ENCODE measurements around the gene HIF1A.

Gene HIF1A

GRCh38 chr14:61651355-61651754 lies 44.0 kb upstream of the HIF1A start:
- TF ChIP-seq CTCF (IDR thresholded peaks at IDR 0.05) = no peak
- H3K27me3 ChIP-seq = no peaks in the 10 kb centered on the region
- no peak overlapping the region for H3K27ac ChIP-seq
- H3K36me3 ChIP-seq = no peaks in the 10 kb centered on the region
- H3K4me1 ChIP-seq (ENCODE audit: control insufficient read depth in 1 of 2, insufficient read depth in 1 of 2, low read depth in 1 of 2, low read length in 1 of 2) = peaks cover 7 to 10% of the 10 kb centered on the region in 2 experiments
- H3K4me3 ChIP-seq (ENCODE audit: low read depth in 1 of 2, low read length in 1 of 2) = no peak overlapping the region
- H3K9me3 ChIP-seq = no peaks in the 10 kb centered on the region

- H3K36me3 ChIP-seq = no peaks in the 10 kb centered on the region
- peaks cover 7 to 10% of the 10 kb centered on the region in 2 experiments for H3K4me1 ChIP-seq (ENCODE audit: control insufficient read depth in 1 of 2, insufficient read depth in 1 of 2, low read depth in 1 of 2, low read length in 1 of 2)
- H3K27ac ChIP-seq = no peak overlapping the region
- no peak for TF ChIP-seq CTCF (IDR thresholded peaks at IDR 0.05)
- H3K9me3 ChIP-seq = no peaks in the 10 kb centered on the region
- H3K27me3 ChIP-seq = no peaks in the 10 kb centered on the region
- H3K4me3 ChIP-seq (ENCODE audit: low read depth in 1 of 2, low read length in 1 of 2) = no peak overlapping the region
Observed at GRCh38 chr14:61652526-61653262, 42.6 kb upstream of the HIF1A start.

DNA sequence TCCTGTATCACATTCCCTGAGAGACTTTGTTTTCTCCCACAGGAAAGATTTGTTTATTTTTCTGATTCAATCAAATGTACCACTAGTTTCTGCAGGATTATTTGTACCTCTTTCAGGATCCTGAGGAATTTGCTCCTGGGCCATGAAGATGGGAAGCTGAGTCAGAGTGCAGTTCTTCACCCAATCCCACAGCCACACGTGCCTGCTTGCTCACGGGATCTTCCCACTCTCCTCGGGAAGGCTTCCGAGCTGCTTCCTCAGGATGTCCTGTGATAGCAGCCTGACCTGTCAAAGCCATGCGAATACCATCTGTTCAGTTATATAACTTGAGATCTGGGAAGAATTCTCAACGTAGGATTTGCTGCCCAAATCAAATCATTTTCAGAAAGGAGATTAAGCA lies 41.8 kb upstream of the HIF1A start:
- H3K4me1 ChIP-seq (ENCODE audit: control insufficient read depth in 1 of 2, insufficient read depth in 1 of 2, low read depth in 1 of 2, low read length in 1 of 2) = peaks cover 7 to 10% of the 10 kb centered on the region in 2 experiments
- no peaks in the 10 kb centered on the region for H3K9me3 ChIP-seq
- no peaks in the 10 kb centered on the region for H3K27me3 ChIP-seq
- H3K36me3 ChIP-seq = no peaks in the 10 kb centered on the region
- no peak overlapping the region for H3K4me3 ChIP-seq (ENCODE audit: low read depth in 1 of 2, low read length in 1 of 2)
- TF ChIP-seq CTCF (IDR thresholded peaks at IDR 0.05) = no peak
- no peak overlapping the region for H3K27ac ChIP-seq

DNA sequence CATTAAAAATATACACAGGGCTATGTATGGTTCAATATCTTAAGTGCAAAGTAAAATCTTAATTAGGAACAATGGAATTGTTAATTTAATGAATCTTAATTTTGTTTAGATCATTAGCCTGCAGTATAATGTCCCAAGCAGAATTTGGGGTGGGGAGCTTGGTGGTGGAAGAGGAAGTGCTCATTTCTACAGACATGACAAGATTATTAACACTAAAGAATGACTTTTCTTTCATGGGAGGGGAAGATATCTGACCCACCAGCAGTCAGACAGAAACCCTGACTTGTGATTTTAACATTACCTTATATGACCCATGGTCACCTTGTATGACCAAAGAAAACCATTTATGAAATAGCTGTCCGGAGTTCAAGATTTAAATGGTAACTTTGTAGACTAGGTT lies 41.3 kb upstream of the HIF1A start:
- Histone ChIP-seq H3K27ac (no peak overlapping the region), H3K36me3 (no peaks in the 10 kb centered on the region), H3K4me3 (ENCODE audit: low read depth in 1 of 2, low read length in 1 of 2) (no peak overlapping the region), H3K4me1 (ENCODE audit: control insufficient read depth in 1 of 2, insufficient read depth in 1 of 2, low read depth in 1 of 2, low read length in 1 of 2) (peaks cover 7 to 10% of the 10 kb centered on the region in 2 experiments), H3K27me3 (no peaks in the 10 kb centered on the region), H3K9me3 (no peaks in the 10 kb centered on the region)
- TF ChIP-seq CTCF (IDR thresholded peaks at IDR 0.05) = no peak

DNA sequence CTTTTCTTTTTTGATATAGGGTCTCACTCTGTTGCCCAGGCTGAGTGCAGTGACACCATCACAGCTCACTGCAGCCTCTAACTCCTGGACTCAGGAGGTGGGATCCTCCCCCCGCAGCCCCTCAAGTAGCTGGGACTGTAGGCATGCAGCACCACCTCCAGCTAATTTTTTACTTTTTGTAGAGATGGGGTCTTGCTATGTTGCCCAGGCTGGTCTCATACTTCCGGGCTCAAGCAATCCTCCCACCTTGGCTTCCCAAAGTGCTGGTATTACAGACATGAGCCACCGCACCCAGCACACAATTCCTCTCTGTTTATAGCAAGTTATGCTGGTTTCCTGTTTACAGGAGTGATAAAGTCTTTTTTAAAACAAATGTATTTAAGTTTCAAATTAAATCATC lies 39.5 kb upstream of the HIF1A start:
- H3K36me3 ChIP-seq = no peaks in the 10 kb centered on the region
- no peak for TF ChIP-seq CTCF (IDR thresholded peaks at IDR 0.05)
- H3K27me3 ChIP-seq = no peaks in the 10 kb centered on the region
- no peaks in the 10 kb centered on the region for H3K9me3 ChIP-seq
- H3K4me1 ChIP-seq (ENCODE audit: control insufficient read depth in 1 of 2, insufficient read depth in 1 of 2, low read depth in 1 of 2, low read length in 1 of 2) = peaks cover 18 to 19% of the 10 kb centered on the region in 2 experiments
- no peak overlapping the region for H3K27ac ChIP-seq
- no peak overlapping the region for H3K4me3 ChIP-seq (ENCODE audit: low read depth in 1 of 2, low read length in 1 of 2)
